Measurements from ENCODE around the gene PARD3B.

The PARD3B gene

DNA sequence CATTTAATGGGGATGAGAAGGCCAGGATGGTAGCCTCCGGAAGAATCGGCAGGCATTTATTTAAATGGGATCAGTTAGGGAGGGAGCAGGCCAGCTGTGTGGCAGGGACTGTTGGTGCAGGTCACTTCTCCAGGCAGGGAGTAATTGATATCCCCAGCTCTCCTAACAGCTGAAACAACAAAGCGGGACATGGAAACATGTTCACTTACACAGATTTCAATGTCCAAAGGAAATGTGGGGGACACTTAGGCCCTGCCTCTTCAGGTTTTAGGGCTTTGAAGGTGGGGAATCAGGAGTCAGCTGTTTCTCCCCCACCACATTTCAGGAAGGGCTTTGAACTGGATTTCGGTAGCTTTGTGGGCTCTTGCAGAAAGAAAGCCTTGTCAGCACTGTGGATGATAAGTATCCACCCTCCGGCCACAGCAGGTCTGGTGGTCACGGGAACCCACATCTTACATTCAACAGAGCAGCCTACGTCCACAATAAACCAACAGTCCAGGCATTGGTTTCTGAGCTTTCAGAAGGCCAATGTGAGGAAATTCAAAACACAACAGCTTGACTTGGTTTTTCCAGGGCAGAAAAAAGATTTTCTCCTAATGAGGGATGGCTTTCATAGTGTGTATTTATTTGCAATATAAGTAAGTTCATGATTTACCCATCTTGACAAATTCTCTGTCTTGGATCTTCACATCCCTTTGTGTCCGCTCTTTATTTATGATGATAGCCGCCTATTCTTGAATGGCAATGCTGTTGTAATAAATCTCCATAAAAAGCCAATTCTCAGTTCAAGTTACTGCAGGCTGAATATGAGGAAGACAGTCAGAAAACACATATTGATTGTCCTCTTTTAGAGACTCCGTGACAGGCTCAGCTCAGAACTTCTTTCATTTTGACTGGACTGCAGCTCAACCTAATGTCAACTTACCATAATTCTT lies 1040.4 kb downstream of the PARD3B start:
- DNase-seq, result no peak

DNA sequence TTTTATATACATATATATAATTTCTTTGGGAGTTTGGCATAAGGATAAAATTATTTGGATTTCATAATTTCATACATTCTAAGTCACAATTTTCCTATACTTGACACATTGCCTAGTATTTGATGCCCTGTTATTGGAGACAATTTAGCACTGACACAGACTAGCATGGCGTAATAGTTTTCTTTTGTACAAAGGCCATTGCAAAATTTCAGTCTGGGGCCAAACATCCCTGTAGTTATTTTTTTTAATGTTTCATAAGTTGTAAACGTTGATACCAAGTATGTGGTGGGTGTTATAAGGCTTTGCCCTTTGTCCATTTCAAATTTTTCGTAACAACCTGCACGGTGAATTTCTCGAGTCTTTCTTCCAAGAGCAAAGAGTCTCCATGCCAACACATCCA lies 1041.4 kb downstream of the PARD3B start:
- no peak for DNase-seq

GRCh38 chr2:205589479-205589878 lies 1044.2 kb downstream of the PARD3B start:
- no peak for DNase-seq

DNA sequence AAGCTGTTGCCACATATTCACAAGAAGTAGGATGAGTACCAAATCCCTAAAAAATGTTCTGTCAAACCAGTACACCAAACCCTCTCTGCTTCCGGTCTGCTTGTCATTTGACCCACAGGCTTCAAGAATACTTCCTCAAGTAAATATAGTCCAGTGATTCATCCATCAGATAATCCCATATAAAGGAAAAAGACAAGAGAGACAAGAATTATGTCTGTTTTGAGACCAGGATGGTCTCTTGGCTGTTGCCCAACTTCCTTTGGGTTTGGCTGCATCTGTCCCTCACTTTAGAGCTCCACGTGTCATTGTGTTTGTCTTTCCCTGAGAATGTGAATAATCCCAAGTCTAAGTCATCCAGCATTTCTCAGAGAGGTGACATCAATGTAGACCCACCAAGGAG lies 1045.5 kb downstream of the PARD3B start:
- no peak for DNase-seq

- no peak for DNase-seq
These were observed 1048.6 kb downstream of the PARD3B start for GRCh38 chr2:205593891-205594290.

GRCh38 chr2:205596581-205596980 lies 1051.3 kb downstream of the PARD3B start:
- no peak for DNase-seq

DNA sequence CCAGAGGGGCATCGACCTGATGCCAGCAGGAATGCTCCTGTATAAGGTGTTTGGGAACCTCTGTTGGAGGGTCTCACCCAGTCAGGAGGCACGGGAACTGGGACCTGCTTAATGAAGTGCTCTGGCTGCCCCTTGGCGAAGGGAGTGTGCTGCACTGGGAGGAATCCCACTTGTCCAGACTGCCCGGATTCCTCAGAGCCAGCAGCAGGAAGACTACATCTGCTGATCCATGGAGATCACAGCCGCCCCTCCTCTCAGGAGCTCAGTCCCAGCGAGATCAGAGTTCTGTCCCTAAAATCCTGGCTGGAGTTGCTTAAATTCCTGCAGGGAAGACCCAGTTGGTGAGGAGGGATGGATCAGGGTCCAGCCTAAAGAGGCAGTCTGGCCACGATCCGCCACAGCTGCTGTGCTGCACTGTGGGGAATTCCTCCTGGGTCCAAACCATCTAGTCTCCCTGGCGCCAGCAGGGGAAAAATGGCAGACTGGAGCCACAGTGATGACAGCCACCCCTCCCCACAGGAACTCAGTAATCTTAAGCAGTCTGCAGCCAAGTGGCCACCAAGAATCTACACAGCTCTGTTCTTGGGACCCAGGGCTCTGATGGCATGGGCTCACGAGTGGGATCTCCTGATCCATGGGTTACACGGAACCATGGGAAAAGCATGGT lies 1060.5 kb downstream of the PARD3B start:
- DNase-seq, result no peak

DNA sequence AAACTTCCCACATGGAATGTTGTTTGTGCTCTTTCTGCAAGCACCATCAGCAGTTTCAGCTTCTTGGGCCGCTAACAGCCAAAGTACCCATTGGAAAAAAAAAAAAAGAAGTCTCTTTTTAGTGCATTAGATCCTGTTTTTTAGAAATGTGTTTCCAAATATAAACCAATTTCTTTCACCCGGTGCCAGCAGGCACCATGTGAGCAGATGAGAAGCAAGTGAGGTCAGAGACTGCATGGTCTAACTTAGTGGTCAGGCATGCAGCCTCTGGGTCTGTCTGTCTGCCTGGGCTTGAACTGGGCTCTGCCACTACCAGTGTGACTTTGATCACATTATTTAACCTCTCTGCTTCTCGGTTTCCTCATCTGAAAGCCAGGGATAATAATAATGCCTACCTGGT lies 1061.9 kb downstream of the PARD3B start:
- DNase-seq, result no peak

DNA sequence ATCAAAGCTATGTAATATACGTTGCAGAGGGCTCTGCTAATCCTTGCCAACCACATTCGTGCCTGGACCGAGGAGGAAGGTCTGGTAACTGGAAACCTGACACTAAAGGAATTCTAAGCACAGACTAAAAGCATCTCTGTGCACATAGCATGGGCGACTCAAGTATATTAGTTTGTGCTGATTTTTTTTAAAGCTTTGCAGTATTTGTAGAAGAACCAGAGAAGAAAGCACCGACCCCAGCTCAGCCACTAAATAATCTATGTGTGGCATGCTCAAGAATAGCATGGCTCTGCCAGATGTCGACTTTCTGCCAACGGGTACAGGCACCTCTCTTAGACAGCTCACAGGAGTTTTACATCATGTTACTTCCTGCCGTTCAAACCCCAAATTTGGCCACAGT lies 1063.8 kb downstream of the PARD3B start:
- DNase-seq, result no peak

- no peak for DNase-seq
These were observed 1065.2 kb downstream of the PARD3B start for GRCh38 chr2:205610437-205610836.

GRCh38 chr2:205612636-205613035 lies 1067.4 kb downstream of the PARD3B start:
- no peak for DNase-seq

GRCh38 chr2:205613970-205614559 lies 1068.8 kb downstream of the PARD3B start:
- no peak for DNase-seq

DNA sequence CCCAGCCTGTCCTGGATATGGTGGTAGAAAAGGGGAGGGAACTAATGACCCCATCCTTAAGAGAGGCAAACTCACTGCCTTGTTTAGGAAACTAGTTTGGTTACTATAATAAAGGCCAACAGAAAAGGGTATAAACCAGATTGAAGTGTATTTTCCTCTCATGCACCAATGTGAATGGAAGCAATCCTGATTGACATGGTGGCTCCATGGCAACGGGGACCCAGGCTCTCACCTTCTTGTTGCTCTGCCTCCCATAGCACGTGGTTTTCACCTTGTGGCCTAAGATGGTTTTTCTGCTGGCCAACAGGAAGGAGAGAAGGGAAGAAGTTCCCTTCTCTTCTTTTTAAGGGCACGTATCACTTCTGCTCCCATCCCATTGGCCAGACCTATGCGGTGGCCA lies 1069.7 kb downstream of the PARD3B start:
- DNase-seq, result no peak

DNA sequence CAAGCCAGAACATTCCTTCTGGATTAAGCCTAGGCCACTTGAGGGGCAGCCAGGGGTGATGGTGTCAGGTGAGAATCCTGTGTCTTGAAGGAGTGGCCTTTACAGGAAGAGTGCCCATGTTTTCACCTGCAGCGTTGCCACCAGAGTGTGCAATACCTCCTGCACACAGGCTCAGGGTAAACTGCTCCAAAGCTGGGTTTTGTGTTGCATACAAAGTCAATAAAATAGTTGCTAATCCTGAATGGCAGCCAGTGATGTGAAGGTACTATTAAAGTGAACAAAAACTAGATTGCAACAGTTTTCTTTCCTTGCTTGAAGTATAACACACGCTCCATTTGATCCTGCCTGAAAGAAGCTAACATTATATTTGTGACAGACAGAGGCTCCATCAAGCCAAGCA lies 1072.6 kb downstream of the PARD3B start:
- no peak for DNase-seq

- DNase-seq, result no peak
These were observed 1074.3 kb downstream of the PARD3B start for GRCh38 chr2:205619600-205619999.

DNA sequence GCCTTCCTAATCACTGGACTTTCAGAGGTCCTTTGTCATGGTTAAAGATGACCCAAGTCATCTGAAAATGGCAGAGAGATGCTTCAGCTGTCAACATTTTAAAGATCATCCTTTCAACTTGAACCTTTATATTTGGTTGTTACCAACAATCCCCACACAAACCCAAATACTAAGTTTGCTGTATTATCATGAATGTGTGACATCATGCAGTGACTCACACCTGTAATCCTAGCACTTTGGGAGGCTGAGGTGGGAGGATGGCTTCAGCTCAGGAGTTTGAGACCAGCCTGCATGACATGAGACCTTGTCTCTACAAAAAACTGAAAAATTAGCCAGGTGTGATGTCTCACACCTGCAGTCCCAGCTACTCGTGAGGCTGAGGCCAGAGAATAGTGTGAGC lies 1081.8 kb downstream of the PARD3B start:
- no peak for DNase-seq

GRCh38 chr2:205628422-205628821 lies 1083.1 kb downstream of the PARD3B start:
- DNase-seq, result no peak

DNA sequence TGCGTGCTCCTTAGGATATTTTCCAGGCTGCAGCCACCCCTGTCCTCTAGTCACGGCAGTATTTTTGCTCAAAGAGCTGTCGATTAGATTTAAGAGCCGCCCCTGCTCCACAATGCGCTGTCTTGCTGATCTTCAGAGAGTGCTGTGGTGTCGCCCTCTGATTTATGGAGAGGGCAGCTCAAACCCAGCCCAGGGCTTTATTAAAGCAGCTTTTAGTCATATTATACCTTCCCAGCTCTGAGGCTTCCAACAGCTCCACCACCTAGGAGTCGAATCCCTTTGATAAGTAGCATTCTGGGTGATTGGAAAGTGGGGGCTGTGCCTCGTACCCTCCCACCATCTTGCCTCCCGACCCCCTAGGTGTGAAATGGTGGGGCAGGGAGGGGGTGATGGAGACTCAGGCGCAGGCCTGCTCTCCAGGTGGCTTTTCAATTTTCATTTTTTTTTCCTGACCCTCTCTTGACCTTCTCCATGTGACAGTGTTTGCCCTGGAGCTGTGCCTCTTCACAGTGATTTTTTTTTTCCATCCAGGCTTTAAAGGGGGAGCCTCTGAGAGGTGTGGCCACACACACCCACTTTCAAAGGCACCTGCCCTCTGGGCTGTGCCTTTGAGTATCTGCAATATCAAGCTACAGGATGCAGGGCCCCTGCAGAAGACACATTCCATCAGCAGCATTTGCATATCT lies 1084.0 kb downstream of the PARD3B start:
- no peak for DNase-seq

GRCh38 chr2:205633994-205634393 lies 1088.7 kb downstream of the PARD3B start:
- DNase-seq, result no peak

GRCh38 chr2:205636549-205637319 lies 1091.5 kb downstream of the PARD3B start:
- DNase-seq, result no peak

GRCh38 chr2:205637320-205637602 lies 1092.0 kb downstream of the PARD3B start:
- no peak for DNase-seq

DNA sequence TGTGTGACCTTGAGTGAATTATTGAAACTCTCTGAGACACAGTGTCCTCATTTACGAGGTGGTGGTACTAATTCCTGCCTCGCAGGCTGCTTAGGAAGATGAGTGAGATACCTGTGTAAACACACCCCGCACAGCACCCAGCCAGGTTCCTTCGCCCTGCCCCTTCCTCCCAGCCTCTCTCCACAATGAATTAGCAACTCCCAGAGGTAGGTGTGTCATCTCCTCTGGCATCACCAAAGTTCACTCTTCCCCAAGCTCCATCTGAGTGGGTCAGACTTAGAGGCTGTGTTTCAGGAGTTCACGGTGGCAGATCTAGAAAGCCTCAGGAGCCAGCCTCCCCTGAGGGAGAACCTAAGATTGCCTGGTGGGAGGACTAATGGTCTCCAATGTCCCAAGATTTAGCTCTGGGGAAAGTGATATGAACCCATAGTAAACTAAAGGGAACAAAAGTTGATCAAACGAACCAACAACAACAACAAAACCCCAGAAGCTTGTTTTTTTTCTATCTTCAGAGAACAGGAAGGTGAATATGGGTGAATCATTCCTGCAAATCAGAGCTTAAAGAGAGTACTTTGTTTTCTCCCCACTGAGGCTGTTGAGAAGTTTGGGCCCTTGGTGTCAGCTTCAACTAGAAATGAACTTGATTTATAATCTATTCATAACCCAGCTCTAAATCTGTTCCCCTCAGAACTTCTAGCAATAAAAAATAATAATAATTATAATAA lies 1092.7 kb downstream of the PARD3B start:
- DNase-seq, result no peak
